ENCODE data around the gene SCAF8.
A peak's percentile ranks its signal among the peaks of the same experiment; 100 is the strongest.

The SCAF8 gene

GRCh38 chr6:154696661-154697060, 36.6 kb upstream of the SCAF8 start:
- H3K27ac ChIP-seq, result no peak overlapping the region
- H3K4me3 ChIP-seq (ENCODE audit: low read depth, low read length), result no peak overlapping the region
- H3K36me3 ChIP-seq (replicated peaks), result no peaks in the 10 kb centered on the region
- H3K27me3 ChIP-seq (replicated peaks), result no peaks in the 10 kb centered on the region
- in situ Hi-C loops (cut with HindIII; ENCODE audit: low pct_ligation_motif_present, low sequenced_read_pairs), result no loop called here
- TF ChIP-seq CTCF (IDR thresholded peaks at IDR 0.05; ENCODE audit: low read depth, low read length, missing control alignments), result no peak
- DNase-seq, result no peak

DNA sequence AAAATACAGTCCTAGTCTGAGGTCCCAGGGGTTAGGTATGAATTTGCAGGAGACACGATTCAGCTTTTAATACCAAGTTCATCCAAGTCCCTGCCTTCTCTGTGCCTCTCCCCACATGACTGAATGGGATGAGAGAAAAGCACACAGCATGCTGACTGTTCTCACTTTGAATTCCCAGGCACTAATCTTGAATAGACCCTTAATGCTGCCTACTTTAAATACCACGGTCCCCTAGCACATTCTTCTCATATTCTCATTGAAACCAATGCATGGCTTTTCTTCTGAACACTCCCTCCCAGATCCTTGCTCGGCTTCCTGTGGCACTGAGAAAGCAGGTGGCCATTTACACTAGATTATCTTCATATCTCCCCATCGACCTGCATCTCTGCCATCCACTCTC, 30.1 kb upstream of the SCAF8 start:
- in situ Hi-C loops (cut with HindIII; ENCODE audit: low pct_ligation_motif_present, low sequenced_read_pairs), result no loop called here
- no peak overlapping the region for H3K27ac ChIP-seq
- no peak for DNase-seq
- no peaks in the 10 kb centered on the region for H3K36me3 ChIP-seq (replicated peaks)
- no peak overlapping the region for H3K4me3 ChIP-seq (ENCODE audit: low read depth, low read length)
- H3K27me3 ChIP-seq (replicated peaks), result no peaks in the 10 kb centered on the region
- TF ChIP-seq CTCF (IDR thresholded peaks at IDR 0.05; ENCODE audit: low read depth, low read length, missing control alignments), result no peak

- in situ Hi-C loops (cut with HindIII; ENCODE audit: low pct_ligation_motif_present, low sequenced_read_pairs), result no loop called here
- Histone ChIP-seq H3K4me3 (ENCODE audit: low read depth, low read length) (no peak overlapping the region), H3K36me3 (replicated peaks) (no peaks in the 10 kb centered on the region), H3K27ac (no peak overlapping the region), H3K27me3 (replicated peaks) (no peaks in the 10 kb centered on the region)
- DNase-seq, result no peak
- peak; percentile 10 for TF ChIP-seq CTCF (IDR thresholded peaks at IDR 0.05; ENCODE audit: low read depth, low read length, missing control alignments)
Measured at GRCh38 chr6:154705471-154706113, 27.6 kb upstream of the SCAF8 start.

DNA sequence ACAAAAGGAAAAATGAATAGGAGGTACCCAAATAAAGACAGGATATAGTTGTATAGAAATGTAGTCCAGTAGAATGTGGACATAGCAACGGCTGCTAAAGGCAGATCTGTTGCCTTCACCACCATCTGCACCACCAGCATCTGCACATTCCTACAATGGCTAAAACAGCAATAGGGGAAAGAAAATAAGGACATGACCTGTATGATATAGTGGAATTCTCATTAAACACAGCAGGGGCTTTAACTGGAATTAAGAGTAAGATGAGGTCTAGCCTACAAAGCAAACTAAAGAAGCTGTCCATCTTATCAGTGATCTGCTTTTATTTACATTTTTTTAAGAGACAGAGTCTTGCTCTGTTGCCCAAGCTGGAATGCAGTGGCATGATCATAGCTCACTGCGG, 26.8 kb upstream of the SCAF8 start:
- Histone ChIP-seq H3K36me3 (replicated peaks) (no peaks in the 10 kb centered on the region), H3K27me3 (replicated peaks) (no peaks in the 10 kb centered on the region), H3K27ac (no peak overlapping the region), H3K4me3 (ENCODE audit: low read depth, low read length) (no peak overlapping the region)
- no peak for TF ChIP-seq CTCF (IDR thresholded peaks at IDR 0.05; ENCODE audit: low read depth, low read length, missing control alignments)
- in situ Hi-C loops (cut with HindIII; ENCODE audit: low pct_ligation_motif_present, low sequenced_read_pairs), result no loop called here
- no peak for DNase-seq

DNA sequence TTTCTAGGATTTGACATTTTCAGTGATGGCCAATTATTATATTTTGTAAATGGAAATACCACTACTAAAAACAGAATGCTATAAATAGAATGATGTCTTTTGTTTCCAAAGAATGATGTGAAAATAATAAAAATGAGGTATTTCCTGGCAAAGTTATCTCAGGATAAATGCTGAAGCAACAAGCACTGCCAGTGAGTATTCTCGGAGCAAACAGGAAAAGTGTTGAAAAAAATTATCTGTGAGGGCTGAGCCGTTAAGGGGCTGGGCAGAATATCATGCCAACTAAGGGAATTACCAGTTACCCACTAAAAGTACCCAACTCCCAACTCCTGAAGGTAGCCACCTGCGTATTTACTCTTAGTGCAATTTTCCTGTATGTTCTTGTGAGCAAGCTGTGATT, 23.6 kb upstream of the SCAF8 start:
- H3K27ac ChIP-seq, result no peak overlapping the region
- no peaks in the 10 kb centered on the region for H3K27me3 ChIP-seq (replicated peaks)
- H3K4me3 ChIP-seq (ENCODE audit: low read depth, low read length), result no peak overlapping the region
- H3K36me3 ChIP-seq (replicated peaks), result no peaks in the 10 kb centered on the region
- in situ Hi-C loops (cut with HindIII; ENCODE audit: low pct_ligation_motif_present, low sequenced_read_pairs), result no loop called here
- no peak for TF ChIP-seq CTCF (IDR thresholded peaks at IDR 0.05; ENCODE audit: low read depth, low read length, missing control alignments)
- DNase-seq, result no peak

- no peak overlapping the region for H3K27ac ChIP-seq
- H3K4me3 ChIP-seq (ENCODE audit: low read depth, low read length), result no peak overlapping the region
- no peak for TF ChIP-seq CTCF (IDR thresholded peaks at IDR 0.05; ENCODE audit: low read depth, low read length, missing control alignments)
- no peaks in the 10 kb centered on the region for H3K27me3 ChIP-seq (replicated peaks)
- DNase-seq, result no peak
- H3K36me3 ChIP-seq (replicated peaks), result no peaks in the 10 kb centered on the region
- in situ Hi-C loops (cut with HindIII; ENCODE audit: low pct_ligation_motif_present, low sequenced_read_pairs), result no loop called here
Measured at GRCh38 chr6:154710689-154711088, 22.5 kb upstream of the SCAF8 start.

Measured in brain microvascular endothelial cell (primary cell).